ENCODE data around the gene TACC2.
A peak's percentile ranks its signal among the peaks of the same experiment; 100 is the strongest.

The TACC2 gene

DNA sequence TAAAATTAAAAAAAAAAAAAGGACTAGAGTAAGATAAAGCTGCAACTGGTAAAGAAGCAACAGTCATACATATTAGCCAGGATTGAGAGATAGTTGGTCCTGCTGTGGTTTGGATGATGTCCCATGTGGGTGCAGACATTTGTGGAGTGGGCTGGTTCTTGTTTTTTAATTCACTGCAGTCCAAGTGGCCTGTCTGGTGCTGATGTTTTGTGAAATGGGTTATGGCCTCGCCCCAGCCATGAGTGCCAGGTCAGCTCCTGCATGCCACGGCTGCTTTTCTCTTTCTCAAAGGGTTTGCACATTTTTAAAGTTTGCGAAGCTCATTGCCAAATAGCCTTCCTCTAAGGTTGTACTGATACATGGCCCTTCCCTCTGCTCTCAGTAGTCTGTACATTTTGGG lies 268.1 kb downstream of the TACC2 start:
- DNase-seq, result no peak

DNA sequence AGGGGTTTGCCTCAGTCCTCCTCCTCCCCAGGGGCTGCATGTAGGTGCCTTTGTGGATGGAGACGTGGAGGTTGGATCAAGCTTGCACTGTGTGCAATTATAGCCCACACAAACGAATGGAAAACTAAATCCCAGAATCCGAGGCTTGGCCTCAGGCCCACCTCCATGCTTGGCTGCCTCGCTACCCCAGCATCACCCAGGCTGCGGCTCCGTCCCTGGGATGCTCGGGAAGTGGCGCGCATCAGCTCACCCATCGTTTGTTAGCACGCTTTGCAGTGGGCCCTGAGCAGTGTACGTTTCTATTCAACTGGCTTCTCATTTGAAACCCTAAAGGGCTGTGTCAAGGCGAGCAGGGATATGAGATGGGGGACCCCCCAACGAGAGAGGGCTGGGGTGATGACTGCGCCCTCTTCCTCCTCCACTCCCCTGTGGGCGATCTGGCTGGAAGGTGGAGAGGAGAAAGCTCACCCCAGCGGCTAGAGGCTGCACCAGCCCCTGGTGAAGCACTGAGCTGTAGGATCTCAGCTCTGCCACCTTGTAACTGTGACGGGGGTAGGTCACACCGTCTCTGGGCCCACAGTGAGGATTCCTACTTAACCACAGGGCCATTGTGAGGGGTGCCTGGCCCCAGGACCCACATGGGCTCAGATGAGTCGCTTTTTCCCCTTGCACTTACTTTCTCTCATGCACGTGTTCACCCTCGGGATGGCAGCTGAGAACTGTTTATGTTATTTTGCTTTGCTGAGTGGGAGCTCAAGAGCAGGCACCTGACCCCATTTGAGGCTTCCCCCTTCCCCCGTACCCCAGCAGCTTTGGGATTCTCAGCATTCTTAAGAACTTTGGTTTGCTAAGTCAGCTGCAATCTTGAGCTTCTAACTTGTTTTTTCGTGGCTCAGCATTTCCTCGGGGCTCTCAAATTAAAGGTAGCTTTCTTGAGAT lies 269.4 kb downstream of the TACC2 start:
- no peak for DNase-seq

DNA sequence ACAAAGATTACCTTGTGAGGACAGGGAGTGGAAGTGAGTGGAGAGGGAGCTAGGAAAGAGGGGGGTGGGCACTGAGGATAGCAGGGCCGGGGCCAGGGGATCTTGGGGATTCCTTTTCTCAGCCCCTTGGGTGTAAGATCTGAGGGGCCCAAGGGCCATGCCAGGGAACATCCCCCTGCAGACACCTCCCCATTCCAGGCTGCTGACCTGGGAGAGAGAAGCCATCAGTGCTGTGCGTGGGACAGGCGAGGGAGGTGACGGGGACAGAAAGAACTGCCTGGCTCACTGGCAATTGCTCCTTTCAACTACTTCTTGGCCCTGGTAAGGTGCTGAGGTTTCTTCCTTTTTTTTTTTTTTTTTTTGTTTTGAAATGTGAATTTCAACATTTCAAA lies 270.1 kb downstream of the TACC2 start:
- DNase-seq, result no peak

DNA sequence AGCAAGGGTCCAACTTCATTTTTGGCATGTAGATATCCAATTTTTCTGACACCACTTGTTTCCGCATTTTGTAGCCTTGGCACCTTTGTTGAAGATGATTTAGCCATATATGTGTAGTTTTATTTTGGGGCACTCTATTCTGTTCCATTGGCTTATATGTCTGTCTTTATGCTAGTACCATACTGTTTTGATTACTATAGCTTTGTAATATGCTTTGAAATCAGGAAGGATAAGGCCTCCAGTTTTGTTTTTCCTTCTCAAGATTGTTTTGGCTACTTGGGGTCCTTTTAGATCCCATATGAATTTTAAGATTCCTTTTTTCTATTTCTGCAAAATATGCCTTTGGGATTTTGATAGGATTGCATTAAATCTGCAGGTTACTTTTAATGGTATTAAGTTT lies 272.6 kb downstream of the TACC2 start:
- DNase-seq, result no peak

DNA sequence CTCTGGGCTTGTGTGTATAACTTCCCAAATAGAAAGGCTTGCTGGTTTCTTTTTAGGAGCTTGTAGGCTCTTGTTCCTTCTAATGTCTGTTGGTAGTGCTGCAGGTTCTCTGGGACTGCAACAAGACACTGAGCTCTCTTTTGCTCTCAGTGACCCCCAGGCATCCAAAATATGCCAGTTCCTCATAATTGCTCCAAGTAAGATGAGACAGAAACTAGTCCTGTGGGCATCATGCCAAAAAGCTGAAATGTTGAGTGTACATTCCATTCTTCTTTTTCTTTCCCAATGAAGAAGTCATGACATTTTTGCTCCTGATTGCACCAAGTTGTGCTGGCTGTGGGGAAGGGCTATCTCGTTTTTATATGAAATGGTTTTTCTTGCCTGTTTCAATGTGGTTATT lies 275.0 kb downstream of the TACC2 start:
- DNase-seq, result no peak

DNA sequence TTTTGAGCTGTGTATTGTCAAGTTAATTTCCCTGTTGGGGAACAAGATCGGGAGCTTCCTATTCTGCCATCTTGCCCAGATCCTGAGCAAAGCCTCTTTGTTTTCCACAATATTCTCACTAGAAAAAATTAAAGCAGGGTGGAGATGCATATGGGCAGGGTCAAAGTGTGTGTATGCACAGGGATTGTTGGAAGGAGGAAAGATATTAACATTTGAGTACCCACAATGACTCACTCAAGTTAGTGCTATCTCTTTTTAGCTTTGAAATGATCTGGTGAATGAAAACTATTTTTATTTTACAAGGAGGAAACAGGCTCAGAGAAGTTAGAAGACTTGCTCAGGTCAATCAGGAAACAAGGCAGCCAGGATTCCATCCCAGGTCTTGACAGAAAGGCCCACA lies 275.5 kb downstream of the TACC2 start:
- no peak for DNase-seq

GRCh38 chr10:122264931-122265330 lies 276.0 kb downstream of the TACC2 start:
- no peak for DNase-seq

DNA sequence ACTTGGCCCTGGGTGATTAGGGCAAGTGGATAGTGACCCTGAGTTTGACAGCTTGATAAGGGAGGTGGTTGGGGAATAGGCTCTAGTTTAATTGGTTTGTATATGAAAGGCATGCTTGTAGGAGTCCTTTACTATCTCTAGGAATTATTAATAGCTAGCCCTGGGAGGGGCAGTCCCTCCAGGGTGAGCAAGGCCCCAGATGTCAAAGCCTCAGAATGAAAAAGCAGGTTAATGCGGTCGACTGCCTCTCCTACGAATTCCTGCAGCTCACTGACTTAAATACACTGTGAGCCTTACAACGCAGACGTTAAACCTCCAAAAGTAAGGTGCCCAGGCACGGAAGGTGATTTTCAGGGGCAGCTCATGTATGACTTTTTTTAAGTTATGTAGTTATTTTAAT lies 276.9 kb downstream of the TACC2 start:
- no peak for DNase-seq

- peak; percentile 52 to 61 for DNase-seq
Observed at GRCh38 chr10:122267849-122268737, 279.1 kb downstream of the TACC2 start.

- no peak for DNase-seq
Observed at GRCh38 chr10:122269059-122269687, 280.2 kb downstream of the TACC2 start.

- DNase-seq, result no peak
Observed at GRCh38 chr10:122271076-122271475, 282.1 kb downstream of the TACC2 start, which contains the start of gene BTBD16. Gene BTBD16 (plus strand): TSS chr10:122271296. CDS start chr10:122275082, 3,786 bp downstream.

GRCh38 chr10:122273966-122274545 lies 285.1 kb downstream of the TACC2 start:
- no peak for DNase-seq

DNA sequence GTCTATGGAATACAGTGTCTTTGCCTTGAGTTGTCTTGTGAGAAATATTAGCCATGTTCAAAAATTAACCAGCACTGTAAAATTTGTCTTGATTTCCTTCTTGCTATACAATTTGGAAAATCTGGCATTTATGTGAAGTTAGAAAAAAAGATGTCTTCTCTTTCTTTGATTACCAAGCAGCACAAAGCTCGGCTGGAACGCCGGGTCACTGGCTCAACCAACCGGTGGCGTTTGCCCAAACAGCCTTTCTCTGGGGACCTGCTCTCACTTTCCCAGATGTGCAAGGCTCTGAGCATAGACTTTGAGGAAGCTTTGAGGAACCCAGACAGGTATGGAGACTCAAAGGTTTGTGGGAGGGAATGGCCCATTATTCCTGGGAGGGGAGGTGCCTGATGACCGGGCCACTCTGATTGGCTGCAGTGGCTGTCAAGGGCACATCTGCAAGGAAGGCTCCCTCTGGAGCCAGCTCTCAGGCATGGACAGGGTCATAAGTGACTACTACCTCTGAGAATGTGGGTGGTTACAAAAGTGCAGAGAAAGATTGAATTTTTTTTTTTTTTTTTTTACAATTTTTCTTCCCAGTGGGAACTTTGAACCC lies 287.7 kb downstream of the TACC2 start:
- DNase-seq, result no peak

- no peak for DNase-seq
Observed at GRCh38 chr10:122277526-122278136, 288.7 kb downstream of the TACC2 start.

- peak; percentile 23 to 39 for DNase-seq
Observed at GRCh38 chr10:122279725-122280141, 290.8 kb downstream of the TACC2 start.

GRCh38 chr10:122280156-122280555 lies 291.2 kb downstream of the TACC2 start:
- DNase-seq, result no peak

DNA sequence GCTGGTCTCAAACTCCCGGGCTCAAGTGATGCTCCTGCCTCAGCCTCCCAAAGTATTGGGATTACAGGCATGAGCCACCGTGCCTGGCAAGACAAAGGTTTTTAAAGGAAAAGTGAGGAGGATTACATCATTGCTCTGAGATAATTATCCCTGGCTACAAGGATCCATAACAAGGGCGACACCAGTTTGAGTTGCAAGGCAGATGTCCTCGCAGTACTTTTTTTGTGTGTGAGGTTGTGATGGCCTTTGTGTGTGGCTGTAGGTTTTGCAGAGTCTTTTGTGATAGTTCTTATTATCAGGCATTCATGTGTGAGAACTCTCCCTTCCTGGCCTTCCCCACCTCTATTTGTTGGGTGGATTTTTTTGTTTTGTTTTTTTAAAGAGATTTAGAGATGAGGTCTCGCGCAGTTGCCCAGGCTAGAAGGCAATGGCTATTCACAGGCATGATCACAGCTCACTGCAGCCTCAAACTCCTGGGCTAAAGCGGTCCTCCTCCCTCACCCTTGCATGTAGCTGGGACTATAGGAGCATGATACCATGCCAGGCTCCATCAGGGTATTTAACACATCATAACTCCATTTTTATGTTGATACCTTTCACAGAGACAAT lies 292.2 kb downstream of the TACC2 start:
- DNase-seq, result no peak

DNA sequence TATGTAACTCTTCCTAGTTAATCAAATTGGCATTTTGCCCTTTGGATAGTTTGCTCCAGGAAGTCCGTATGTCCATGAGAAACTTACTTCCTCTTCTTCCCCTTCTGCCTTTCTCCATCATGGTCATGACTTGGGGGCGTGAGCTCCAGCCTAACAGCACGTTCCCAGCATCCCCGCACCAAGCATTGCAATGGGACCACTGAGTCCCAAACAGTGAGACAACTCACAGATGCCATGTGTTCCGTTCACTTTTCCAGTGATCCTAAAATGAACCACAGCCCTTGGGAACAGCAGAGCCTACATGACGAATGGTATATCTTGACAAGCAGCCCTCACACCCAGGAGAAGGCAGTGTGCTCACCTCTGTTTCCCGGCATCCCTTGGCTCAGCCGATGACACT lies 292.8 kb downstream of the TACC2 start:
- DNase-seq, result no peak

- DNase-seq, result no peak
Observed at GRCh38 chr10:122282253-122282671, 293.3 kb downstream of the TACC2 start.

GRCh38 chr10:122282909-122283308 lies 293.9 kb downstream of the TACC2 start:
- DNase-seq, result no peak

Data from activated CD4-positive, alpha-beta T cell treated with anti-CD3 and anti-CD28 coated beads, Interleukin-2, amount 50 U/mL, for 48 hours (primary cell).